Measurements from ENCODE around the gene ZFAND2A.
"Not testable (repeated sequence)": the region's sequence is repeated elsewhere in the genome, so short reads cannot be mapped to it uniquely, and the experiment has no call there.

The ZFAND2A gene

DNA sequence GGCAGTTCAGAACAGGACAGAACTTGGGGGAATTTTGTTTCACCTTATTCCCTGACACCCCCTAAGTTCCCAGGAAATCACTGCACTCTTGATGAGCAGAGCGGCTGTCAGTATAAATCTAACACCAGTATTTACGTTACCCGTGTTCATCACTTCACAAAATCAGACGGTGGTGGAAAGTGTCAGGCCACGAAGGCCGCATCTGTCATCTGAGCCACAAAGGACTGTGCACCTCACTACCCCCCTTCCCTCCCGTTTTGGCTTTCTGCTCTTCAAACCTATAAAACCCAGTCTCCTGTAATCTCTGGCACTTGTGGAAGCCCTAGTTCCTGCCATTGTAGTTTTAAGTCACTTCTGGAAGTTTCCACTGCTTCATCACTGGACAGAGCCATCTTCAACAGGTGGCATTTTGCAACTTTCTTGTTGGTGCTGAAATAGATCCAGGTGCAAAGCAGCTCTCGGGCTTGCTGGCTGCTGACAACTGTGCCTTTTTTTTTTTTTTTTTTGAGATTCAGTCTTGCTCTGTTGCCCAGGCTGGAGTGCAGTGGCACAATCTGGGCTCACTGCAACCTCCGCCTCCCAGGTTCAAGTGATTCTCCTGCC is 9.5 kb downstream of the ZFAND2A start:
- no peak for DNase-seq

DNA sequence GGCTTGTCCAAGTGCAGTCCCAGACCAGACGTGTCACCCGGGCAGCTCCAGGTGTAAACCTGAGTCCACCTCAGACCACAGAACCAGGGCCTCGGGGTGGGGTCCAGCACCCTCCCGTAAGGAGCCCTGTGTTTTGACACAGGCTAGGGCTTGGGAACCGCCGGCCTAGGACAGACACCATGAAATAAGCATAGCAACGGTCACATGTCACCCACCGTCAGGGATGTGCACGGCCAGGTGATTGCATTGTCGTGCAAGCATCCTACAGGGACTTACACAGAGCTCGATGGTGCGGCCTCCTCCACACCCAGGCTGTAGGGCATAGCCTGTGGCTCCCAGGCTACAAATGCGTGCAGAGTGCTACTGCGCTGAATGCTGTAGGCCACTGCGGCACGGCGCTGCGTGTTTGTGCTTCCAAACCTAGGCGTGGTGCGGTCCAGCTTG is 10.6 kb downstream of the ZFAND2A start:
- no peak for DNase-seq

GRCh38 chr7:1147873-1148272 is 12.1 kb downstream of the ZFAND2A start:
- DNase-seq, result not testable (repeated sequence)

- no peak for DNase-seq
Measured at GRCh38 chr7:1144269-1144771, 15.7 kb downstream of the ZFAND2A start.

DNA sequence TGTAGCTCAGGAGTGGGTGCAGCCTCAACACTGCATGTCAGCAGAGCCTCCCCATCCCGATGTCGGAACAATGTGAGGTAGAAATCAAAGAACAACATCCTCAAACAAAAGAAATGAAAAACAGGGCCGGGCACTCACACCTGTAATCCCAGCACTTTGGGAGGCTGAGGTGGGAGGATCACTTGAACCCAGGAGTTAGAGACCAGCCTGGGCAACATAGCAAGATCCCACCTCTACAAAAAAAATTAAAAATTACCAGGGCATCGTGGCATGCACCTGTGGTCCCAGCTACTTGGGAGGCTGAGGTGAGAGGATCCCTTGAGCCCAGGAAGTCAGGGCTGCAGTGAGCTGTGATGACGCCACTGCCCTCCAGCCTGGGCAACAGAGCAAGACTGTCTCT is 17.0 kb downstream of the ZFAND2A start:
- DNase-seq, result not testable (repeated sequence)

DNA sequence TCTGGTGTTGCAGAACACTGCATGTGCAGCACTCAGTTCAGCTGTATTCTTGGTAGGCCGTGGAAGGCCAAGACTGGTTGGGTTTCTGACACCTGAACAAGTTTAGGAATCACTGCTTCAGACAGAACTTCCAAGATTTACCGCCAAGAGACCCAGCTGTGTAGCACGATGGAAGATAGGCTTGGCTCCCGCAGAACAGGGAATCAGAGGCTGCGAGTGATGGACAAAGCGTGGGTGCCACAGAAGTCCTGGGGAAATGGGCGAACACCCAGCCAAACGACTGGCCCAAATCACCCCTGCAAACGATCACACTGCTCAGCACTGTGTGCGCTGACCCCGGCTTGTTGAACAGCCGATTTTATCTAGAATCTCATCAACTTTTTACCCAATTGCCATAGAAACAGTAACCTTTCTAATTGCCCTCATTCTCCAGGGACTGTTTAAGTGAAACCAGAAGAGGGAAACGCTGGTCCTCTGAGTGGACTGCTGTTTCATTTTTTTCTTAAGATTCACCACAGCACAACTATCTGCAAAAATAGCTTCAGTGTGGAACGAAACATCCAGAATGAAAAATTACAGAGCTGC is 17.9 kb downstream of the ZFAND2A start:
- DNase-seq, result no peak

GRCh38 chr7:1141651-1142050 is 18.3 kb downstream of the ZFAND2A start:
- DNase-seq, result no peak

GRCh38 chr7:1140476-1141104 is 19.4 kb downstream of the ZFAND2A start:
- no peak for DNase-seq

GRCh38 chr7:1137517-1138167 is 22.4 kb downstream of the ZFAND2A start:
- DNase-seq, result no peak

DNA sequence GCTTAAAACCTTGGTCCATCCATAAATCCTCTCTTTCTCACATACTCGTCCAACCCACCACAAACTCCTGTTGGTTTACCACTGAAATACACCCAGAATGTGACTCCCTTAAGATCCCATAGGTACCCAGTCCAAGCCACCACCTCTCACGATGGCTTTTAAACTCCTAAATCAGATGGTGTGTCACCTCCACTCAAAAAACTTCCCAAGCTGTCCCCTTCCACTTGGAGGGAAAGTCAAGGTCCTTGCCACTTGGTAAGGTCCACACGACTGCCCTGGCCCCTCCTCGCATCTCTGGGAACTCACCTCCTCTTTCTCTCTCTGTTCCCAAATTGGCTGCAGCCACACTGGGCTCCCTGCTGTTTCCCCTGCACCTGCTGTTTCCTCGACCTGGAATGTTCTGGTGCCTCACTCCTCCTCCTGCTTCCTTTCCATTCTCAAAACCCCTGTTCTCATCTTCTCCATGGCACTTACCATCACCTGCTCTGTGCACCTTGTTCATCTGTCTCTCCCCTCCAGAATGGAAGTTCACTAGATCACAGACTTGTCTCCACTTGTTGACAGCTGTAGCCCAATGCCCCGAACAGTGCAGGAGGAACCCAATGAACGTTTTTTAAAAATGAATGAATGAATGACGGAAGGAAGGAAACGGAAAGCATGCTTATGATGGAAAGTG is 23.0 kb downstream of the ZFAND2A start:
- peak; percentile 36 for DNase-seq

DNA sequence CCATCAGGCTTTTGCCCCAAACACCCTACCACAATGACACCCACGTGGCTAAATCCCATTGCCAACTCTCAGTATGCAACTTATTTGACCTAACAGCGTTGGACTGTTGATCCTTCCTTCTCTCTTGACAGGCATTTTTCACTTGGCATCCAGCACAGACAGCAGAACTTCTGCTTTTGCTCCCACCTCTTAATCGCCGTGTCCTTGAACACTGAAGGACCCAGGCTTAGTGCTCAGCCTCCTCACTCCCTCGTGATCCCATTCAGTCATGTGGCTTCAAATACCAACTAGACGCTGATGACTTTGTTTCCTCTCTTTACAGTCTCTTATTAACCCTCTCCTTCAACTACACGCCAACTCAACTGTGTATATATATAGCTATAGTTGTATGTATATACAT is 25.0 kb downstream of the ZFAND2A start:
- no peak for DNase-seq

DNA sequence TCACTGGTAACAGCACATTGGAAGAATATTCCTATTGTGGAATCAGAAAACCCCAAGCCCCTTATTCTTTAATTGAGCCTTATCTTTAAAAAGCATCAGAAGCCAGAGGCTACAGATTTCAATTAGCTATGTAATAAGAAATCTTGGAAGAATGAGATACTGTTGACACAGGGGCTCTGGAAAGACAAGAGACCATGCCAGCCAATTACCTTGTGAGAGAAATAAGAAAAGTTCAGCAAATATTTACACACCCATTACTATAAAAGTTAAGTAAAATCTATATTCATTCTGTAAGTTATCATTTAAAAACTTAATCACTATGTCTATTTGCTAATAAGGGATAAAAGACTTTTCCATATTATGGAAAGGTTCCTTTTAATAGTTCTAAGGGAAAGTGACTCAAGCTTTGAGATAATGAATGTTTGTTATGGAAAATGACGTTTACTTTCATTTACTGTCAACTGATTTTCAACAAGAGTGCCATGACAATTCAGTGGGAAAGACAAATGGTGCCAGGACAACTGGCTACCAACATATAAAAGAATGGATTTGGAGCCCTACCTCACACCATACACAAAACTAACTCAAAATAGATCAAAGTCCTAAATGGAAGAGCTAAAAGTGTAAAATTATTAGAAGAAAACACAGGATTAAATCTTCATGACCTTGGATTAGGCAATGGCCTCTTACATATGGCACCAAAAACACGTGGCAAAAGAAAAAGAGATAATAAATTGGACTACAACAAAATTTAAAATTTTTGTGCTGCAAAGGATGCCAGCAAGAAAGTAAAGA is 28.3 kb downstream of the ZFAND2A start:
- DNase-seq, result peak; percentile 35

DNA sequence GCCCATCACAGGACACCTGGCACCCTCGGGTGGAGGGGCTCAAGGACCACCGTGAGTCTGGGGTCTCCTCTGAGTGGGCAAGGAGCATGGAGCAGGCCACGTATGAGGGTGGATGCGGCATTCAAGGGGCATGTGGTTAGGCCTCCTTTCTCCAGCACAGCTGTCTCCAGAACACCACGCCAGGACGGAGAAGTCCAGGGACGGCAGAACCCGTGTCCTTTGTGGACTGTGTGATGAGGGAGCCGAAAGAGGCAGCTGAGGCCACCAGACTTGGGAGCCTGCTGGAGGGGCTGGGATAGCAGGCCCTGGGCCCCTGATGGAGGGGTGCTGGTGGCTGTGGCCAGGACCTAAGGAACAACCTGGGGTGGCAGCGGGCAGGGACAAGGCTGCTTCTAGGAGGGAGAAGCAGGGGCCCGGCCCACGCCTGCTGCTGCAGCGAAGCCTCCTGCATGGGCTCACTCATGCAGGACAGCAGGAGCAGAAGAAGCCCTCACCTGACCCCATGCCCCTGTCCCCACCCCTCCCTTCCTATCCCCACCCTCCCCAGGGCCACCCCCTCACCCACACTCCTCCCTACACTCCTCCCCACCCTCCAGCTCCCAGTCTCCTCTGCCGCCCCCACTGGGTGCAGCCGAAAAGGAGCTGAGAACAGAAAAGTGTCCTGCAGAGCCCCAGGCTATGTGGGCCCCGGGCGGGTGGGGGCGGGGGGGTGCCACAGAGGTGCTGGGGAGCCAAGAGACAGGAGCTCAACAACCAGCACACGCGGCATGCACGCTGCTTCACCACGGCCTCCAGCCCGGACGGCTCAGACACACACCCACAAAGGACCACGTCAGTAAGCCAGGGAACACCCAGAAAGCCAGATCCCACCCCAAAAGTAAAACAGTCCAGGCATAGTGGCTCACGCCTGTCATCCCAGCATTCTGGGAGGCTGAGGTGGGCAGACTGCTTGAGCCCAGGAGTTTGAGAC is 29.7 kb downstream of the ZFAND2A start:
- DNase-seq, result no peak

DNA sequence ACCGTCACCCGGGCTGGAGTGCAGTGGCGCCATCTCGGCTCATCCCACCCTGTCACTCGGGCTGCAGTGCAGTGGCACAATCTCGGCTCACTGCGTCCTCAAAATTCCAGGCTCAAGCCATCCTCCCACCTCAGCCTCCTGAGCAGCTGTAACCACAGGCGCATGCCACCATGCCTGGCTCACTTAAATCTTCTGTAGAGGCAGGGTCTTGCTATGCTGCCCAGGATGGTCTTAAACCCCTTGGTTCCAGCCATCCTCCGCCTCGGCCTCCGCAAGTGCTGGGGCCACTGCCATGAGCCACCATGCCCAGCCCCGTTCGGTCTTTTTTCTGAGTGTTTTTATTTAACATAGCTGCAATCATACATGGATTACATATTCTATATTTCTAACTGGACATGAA is 30.6 kb downstream of the ZFAND2A start:
- DNase-seq, result no peak

DNA sequence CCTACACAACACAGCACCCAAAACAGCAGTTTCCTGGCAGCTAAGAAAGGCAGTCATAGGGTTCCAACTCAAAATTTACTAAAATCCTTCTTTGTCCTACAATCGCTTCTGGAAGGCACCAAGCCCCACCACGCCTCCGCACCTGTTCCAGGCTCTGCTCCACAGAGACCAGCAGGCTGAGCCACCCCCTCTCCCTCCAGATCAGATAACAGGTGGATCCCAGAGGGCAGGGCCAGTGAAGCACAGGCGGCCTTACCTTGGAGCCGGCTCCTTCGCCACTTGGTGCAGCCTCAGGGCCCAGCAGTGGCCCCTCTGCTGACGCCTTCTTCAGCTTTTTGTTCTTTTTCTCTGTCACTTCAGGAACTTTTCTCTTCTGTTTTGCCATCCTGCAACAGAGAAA is 33.0 kb downstream of the ZFAND2A start:
- DNase-seq, result no peak

GRCh38 chr7:1125603-1125969 is 34.4 kb downstream of the ZFAND2A start:
- DNase-seq, result no peak

GRCh38 chr7:1124816-1125602 is 35.0 kb downstream of the ZFAND2A start:
- no peak for DNase-seq

DNA sequence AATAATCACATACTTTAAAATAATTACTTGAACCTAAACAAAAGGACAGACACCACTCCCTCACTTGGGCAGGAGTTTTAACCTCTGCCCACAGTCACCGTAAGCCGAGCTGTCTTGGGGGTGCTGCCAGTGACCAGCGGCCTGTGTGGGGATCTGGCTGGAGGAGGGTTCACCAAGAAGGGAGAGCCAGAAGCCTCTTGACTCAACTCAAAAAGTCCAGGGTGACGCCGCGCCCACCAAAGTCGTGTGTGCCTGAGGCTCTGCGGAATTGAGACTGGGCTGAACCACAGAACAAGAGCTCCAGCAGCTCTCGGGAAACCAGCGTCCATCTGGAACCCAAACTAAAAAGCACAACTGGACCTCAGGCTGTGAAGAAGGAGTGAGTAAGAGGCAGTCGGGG is 35.8 kb downstream of the ZFAND2A start:
- no peak for DNase-seq

- DNase-seq, result no peak
Measured at GRCh38 chr7:1123715-1124114, 36.3 kb downstream of the ZFAND2A start.

DNA sequence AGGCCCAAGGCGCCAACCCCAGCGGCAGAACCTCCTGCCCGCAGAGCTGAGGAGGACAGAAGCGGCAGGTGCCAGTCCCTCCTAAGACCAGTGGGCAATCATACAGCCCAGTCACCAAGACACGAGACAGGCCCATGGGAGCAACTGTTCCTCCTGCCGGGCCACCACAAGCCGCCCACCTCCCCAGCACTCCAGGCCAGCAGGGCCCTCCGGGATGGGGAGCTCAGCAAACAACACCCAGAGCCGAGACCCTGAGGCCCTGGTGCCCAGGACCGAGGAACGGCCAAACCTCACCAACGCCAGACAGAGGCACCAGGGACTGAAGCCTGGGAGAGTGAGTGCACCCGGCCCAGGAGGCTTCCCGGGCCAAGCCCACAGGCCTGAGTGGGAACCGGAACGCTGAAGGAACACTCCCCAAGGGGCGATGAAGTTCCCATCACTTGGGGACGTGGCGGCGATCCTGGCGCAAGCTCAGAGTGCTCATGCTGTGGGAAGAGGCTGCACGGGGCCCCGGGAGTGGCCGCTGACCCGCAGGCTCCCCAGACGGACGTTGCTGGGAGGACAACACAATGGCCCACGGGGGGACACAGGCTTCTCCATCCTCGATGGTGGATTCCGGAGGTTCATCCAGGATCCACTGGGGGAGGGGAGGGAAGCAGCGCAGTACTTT is 37.0 kb downstream of the ZFAND2A start:
- DNase-seq, result no peak

Measured in DMS79 (cell line).